Glomerular endothelial cell (primary cell): Measurements from ENCODE around the gene ADGRL1. TPM values are rescaled to one million over a fixed set of nuclear protein-coding genes. Genes with fewer than 3 reads are reported as not detected.

Experiments
- DNase-seq: peaks from one replicate; pipeline ENCODE4 v3.0.0-alpha.2; 2011; ENCODE audit warnings: low read depth, low spot score; ENCODE audit errors: extremely low read depth
- total RNA-seq: library from RNA; depleted of rRNA; stranded (reverse); fragments of >200 nt; gene quantifications from 2 replicates; pipeline ENCODE4 v1.2.3, GENCODE V29; 2015

The ADGRL1 gene
- total RNA-seq, 1 donor from 2014 or later, result 11.4 TPM

DNA sequence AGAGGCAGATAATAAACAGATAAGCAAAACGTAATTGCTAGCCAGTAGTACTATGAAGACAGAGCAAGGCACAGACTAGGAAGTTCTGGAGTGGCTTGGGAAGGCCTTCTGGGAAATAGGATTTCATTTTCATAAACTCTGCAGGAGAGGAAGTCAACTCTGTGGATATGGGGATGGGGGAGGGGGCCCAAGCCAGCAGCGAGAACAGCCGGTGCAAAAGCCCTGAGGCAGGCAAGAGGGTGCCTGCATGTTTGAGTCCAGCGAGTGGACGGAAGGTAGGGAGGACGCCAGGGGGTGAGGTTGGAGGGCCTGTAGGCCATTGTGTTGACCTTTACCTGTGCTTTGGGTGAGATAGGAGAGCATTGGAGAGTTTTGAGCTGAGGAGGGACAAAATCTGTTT lies 60.6 kb downstream of the ADGRL1 start:
- DNase-seq, result no peak

DNA sequence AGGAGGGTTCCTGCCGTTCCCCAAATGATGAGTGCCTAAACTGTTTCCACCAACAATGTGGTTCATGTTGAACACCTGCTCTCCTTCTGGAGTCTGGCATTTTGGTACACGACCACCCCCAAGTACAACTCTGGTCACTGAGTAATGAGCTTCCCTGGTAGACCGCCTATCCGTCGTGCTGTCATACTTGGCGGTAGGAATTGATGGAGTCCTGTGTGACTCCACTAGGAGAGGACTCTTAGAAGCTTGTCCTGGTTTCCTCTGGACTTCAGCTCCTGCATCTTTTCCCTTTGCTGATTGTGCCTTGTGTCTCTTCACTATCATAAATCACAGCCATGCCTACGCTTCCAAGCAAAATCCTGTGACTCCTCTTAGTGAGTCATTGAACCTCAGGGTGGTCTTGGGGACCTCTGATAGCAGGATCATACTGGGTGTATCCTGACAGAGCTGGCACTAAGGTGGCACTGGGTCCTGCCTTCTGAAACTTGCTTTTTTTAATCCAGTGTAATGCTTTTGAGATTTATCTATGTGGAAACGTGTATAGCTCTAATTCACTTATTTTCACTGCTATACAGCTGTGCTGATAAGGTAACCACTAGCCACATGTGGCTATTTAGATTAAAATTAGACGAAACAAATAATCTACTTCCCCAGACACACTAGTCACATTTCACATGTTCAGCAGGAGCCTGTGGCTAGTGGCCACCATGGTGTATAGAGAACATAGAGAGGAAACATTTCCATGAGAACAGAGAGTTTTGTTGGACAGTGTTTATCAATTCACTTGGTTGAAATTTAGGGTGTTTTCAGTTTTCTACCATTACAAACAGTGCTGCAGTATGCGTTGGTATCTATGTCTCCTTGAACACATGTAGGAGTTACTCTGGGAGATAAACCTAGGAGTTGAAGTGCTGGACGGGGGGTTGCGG lies 63.4 kb downstream of the ADGRL1 start:
- no peak for DNase-seq

DNA sequence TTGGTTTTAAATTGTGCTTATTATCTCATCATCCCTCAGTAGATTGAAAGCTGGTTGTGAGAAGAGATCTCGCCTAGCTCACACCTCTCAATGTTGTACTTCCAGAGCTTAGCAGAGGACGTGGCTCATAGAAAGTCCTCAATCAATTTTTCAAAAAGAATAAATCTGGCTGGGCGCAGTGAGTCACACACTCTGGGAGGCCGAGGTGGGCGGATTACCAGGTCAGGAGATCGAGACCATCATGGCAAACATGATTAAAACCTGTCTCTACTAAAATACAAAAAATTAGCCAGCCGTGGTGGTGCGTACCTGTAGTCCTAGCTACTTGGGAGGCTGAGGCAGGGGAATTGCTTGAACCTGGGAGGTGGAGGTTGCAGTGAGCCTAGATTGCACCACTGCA lies 64.9 kb downstream of the ADGRL1 start:
- no peak for DNase-seq

DNA sequence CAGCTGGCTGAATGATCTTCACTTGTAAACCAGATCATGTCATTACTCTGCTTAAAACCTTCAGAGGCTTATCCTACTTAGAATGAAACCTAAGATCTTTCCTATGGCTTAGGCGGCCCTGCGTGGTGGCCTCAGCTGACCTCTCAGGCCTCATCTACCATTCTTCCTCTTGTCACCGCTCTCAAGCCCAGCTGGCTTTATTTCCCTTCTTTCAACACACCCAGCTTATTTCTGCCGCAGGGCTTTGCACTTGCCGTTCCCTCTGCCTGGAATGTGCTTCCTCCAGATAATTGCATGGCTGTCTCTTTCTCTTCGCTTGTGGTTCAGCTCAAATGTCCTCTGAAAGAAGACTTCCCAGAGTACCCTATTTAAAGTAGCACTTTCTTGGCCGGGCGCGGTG lies 66.0 kb downstream of the ADGRL1 start:
- DNase-seq, result no peak

DNA sequence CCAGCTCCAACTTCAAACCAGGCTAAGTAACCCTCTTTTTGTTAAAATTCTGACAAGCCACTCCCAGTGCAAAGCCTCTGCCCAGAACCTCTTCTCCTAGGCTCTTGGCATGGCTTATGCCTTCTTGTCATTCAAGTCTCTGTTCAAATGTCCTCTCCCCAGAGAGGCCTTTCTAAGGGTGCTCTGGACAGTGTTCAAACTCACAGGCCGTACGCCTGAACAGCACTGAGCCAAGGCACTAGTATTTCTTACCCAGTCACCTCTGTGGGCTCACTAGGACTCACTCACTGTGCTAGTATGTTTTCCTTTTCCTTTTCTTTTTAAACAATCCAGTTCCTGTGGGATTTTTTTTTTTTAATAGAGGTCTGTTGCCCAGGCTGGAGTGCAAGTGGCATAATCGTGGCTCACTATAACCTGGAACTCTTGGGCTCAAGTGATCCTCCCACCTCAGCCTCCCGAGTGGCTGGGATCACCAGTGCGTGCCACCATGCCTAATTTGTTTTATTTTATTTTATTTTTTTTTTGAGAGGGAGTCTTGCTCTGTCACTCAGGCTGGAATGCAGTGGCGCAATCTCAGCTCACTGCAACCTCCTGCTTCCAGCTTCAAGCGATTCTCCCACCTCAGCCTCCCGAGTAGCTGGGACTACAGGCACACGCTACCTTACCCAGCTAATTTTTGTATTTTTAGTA lies 67.2 kb downstream of the ADGRL1 start:
- no peak for DNase-seq

DNA sequence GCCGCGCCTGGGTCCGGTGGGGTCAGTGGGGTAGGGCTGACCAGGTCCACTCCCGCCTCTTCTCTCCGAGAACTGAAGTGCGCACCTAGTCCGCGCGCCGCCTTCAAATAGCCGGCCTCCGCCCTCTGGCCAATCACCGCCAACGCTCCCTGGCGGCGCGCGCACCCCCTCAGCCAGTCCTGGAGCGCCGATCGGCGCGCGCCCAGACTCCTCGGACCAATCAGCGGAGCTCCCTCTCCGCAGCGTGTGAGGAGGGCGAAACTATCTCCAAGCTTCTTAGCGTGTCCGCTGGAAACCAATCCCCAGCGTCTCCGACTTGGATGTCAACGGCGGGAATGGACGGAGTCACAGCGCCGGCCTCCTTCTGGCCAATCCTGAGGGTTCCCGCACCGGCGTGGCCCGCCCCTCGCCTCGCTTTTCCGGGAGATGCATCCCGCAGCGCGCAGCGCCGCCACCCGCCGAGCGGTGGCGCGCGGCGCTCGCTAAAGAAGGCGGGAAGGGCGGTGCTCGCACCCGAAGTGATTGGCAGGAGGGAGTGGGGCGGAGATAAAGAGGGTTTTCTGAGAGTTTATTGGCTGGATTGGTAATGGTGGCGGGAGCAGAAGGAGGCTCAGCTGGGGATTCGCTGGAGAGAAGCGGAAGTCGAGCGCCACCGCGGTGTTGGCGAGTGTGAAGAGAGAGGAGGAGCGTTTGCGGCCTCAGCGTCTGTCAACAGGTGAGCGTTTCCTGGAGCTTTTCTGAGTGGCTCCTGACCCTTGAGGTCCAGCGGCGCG lies 69.3 kb downstream of the ADGRL1 start, which contains the start of gene ASF1B:
Gene ASF1B (minus strand): TSS at position 81 of the 773 bp plus-strand sequence. CDS start 133 bp downstream, outside the sequence.
- DNase-seq, result peak; percentile 98

DNA sequence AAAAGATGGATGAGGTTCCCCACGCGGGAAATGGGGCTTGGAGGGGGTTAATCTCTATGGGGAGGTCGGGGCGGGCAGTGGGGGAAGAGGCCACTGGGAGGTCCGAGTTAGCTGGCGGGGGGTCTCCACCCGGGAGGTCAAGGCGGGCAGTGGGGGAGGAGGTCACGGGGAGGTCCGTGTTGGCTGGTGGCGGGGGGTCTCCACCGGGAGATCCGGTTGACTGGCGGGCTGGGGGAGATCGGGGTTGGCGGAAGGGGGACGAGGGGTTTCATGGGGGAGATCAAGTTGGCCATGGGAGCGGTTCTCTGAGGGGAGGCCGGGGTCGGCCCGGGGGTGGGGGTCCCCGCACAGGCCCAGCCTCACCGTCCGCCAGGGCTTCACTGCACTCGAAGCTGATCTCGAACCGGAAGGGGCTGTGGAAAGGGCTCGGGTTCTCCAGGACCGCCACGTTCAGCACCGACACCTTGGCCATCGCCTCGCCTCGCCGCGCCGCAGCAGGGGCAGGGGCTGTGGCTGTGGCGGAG lies 69.9 kb downstream of the ADGRL1 start:
- no peak for DNase-seq

DNA sequence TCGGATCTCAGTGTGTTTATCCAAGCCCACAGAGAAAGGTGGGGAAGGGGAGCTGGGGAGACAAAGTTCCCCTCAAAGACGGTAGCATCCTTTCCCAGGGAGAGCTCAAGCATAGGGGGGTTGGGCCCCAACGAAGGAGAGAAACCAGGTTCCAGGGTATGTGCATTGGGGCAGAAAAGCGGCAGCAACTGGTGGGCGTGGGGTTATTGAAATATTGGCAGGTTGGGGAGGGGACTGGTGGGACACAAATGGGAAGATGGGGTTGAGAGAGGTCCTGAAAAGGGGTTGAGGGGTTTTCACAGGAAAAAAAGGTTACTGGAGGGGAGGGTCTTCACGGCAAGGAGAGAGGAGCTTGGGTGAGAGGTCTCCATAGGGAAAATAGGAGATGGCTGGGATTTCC lies 70.6 kb downstream of the ADGRL1 start:
- DNase-seq, result no peak

DNA sequence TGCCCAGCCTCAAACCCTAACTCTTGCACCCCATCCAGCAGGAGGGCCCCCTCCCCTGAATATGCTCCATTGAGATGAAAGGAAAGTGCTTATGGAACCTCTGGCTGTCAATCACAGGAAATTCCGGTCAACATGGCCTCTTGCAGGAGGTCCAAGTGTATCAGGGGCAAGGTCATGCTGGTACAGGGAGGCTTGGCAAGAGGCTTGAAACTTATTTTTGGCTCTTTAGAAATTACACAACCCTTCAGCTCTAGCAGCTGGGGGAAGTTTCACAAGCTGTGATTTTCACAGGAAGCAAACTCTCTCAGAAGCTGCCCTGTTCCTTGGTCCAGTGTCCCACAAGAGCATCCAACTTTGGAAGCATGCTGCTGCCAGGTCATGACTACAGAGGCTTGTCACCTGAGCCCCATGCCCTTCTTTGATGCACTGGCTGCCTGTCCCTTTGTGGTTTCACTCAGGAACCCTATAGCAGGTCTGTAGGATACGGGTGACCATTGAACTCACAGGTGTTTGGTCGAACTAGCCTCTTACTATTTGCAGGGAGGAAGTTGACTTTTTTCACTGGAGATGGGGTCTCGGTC lies 78.0 kb downstream of the ADGRL1 start:
- no peak for DNase-seq

DNA sequence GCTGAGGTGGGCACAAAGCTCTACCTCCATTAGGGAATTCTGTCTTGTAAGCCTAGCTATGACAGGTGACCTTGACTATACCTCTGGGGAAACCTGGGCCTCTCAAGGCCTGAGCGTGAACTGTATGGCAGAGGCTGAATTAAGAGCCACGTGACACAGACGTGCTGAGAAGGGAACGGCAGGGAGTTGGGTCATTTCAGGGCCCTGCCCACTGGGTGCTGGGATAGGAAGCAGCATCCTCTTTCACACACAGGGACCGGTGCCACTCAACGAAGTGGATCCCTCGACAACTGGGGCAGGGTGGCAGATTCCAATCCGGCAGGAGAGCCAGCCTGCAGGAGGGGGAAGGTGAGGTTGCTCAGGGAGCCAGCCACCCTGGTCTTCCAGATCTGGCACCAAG lies 78.8 kb downstream of the ADGRL1 start:
- no peak for DNase-seq

DNA sequence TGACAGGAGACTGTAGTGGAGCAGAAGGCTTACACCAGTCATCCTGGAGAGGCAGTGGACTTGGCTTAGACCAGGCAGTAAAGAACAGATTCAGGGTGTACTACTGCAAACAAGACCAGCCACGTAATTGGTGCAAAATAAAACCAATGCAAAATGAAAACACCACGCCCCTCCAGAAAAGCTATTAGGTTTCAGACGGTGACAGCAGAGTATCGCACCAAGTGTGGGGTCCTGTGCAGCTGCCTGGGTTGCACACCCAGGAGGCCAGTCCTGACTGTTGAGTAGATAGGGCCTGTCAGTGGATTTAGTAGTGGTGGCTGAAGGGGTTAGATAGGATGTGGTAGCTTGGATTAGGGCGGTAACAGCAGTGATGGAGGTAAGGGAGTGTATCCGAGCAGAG lies 83.0 kb downstream of the ADGRL1 start:
- DNase-seq, result no peak

DNA sequence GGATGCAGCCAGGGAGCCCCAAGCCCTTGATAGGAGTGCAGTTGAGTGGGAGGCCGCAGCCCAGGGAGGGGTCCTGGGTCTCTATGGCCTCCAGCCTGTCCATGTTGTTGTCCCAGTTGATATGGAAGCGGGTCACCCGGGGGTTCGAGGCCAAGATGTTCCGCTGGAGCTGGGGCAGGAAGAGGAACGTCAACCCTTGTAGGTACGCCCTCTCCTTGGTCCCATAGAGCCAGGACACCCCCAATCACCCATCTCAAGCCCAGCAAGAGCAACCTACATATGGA lies 85.5 kb downstream of the ADGRL1 start:
- no peak for DNase-seq

DNA sequence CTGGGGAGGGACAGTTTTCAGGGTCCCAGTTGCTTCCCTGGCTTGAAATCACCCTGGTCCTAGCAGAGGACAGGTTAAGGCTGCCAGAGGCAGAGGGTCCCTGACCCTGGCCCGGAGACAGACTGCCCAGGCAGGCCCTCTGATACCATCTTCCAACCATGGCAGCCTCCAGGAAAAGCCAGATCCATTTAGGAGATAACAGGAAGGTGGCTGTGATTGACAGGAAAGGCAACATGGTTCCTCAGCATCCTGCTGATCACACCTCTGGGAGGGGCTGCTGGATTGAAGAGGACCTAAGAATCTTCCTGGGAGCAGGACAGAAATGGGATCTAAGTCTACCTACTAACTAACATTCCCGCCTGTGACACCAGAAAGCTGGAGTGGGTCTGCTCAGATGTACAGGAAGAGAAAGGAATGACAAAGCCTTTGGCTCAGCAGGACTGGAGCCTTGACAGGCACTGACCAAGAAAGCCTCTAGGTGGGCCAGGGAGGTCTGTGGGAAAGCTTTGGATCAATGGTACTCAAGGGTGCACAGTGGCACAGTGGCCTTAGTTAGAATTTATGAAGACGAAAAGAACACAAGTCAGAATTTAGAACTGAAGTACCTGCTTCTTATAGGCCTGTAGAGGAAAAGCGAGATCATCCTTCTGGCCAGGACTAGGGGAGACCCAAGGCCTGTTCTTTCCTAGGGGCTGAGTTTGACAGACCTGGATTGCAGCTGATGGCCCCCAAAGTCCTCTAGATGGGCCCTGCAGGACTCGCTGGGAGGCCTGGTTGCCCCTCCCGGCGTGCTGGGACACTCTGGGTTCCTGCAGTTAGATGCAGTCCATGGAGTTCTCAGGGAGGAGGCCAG lies 86.1 kb downstream of the ADGRL1 start:
- DNase-seq, result no peak

DNA sequence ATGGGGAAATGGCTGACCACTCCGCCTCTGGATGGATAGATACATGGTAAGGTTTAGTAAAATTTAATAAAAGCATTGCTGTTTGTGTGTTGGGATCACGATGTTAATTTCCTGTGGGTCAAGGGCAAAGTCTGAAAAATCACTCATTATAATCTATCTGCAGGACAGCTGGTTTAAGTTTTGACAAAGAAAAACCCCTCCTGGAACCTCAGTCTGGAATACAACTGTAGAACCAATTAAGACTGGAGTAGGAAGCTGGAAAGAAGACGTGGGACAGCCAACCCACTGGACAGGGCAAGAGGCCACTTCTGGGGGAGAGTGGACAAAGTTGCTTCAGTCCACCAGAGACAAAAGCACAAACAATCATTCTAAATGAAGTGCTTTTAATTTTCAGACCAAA lies 86.8 kb downstream of the ADGRL1 start:
- DNase-seq, result no peak

DNA sequence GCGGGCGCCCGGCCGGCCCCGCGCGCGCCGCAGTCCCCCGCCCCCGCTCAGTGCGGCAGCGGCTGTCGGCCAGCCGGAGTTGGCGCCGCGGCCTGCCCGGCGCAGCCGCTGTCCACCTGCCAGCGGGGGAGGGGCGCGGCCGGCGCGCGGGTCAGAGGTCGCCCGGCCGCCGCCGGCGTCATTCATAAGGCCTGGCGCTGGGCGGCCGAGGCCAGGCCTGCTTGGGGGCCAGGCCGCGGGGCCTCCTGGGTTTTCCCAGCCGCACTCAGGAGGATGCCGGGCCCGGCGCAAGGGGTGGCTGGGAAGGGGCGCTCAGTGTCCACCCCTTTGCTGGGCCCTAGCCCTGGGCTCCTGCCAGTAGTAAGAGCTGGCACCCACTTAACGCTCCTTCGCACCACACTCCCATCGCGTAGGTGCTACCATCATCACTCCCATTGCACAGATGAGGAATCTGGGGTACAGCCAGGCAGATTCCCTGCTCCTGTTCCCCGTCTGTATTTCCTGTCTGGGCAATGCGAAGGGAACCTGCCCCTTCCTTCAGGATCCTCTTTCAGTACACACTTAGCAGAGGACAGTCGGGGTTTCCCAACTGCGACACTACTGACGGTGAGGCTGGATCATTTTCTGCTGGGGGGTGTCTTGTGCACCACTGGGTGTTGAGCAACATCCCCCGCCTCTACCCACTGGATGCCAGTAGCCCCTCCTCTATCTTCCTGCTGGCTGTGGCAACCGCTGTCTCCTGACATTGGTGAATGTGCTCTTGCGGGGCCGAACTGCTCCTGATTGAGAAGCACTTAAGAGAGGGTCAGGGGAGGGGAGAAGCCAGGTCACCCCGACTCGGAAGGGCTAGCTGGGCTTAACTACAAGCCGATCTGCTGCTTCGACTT lies 87.6 kb downstream of the ADGRL1 start:
- DNase-seq, result no peak

DNA sequence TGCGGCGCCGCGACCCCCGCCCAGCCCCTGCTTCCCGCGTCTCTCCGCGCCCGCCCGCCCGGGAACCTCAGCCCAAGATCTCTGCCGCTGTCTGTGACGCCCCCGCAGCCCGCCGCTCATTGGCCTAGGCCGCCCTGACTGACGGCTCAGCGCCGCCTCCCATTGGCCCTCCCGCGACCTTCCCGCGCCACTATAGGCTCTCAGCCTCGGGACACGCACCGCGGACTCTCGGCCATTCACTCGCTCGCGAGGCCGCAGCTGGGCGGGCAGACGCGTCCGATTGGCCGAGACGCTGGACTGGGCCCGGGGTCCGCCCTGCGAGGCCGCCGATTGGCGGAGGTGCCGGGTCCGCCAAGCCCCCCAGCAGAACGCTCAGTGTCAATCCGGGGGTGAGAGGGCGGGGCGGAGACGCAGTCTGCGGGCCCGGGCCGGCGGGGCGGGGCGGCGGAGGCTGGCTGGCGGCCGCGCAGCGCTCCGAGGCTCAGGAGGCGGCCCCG lies 88.3 kb downstream of the ADGRL1 start, which contains the start of gene PRKACA:
Gene PRKACA (minus strand): TSS at position 95 of the 497 bp plus-strand sequence. CDS start 215 bp downstream, outside the sequence.
- no peak for DNase-seq

DNA sequence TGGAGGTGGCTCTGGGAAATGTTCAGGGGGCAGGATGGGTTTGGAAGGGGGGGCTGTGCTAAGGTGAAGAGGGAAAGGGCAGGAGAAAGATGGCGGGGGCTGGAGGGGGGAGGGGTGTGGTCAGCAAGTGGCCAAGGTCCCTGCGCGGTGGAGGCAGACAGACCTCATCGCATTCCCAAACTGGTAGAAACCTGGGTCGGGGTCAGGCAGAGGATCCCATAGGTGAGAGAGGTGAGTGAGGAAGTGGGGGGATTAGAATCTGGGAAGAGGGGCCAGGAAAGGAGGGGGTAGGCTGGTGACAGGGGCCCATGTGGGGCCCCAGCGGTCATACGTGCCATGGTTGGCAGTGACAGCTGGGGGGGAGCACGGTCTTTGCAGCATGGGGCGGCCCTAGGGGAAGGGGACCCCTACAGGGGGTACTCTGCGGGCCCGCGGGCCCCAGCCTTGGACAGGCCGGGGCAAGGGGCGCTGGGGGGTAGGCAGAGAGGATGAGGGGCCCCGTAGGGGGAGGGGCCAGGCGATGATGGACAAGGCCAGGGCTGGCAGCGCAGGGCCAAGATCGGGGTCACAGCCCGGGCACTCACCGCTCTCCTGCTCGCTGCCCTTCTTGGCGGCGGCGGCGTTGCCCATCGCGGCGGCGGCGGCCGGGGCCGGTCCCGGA lies 88.9 kb downstream of the ADGRL1 start:
- DNase-seq, result no peak

DNA sequence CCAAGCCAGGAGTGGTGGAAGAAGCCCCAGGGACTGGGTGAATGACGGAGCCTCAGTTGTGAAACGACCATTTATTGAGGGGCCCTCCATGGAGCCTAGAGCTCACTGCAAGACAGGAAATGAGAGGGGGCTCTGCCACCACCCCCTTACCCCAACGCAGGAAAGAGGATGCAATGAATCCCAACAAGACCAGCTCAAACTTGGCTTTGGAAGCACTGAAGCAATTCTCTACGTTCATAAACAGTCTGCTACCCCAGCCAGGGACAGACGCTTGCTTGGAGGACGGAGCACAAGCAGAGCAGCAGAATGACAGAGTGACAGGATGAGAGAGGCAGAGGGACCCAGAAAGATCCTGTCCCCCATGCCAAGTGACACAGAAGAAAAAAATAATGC lies 89.4 kb downstream of the ADGRL1 start:
- no peak for DNase-seq
